Esophagus muscularis mucosa (tissue), 4 donors: Measurements from ENCODE around the gene HGS. TPM values are rescaled to one million over a fixed set of nuclear protein-coding genes. Genes with fewer than 3 reads are reported as not detected.

Source experiments
- DNase-seq: peaks from one replicate; pipeline ENCODE4 v3.0.0-alpha.2; 2017; ENCODE audit errors: extremely low spot score
- H3K27ac ChIP-seq, 4 donors: fragments of 200-600 bp; sonication (generic); replicated peaks in 1 of 4; 1 replicate in 3 of 4; 2 replicates in 1 of 4; pipeline ENCODE4 v1.5.1; 2016 to 2019; ENCODE audit warnings: mild to moderate bottlenecking in 1 of 4
- H3K27me3 ChIP-seq, 4 donors: fragments of 200-600 bp; sonication (generic); one replicate each; pipeline versions ENCODE4 v1.5.1 to v1.6.0; 2016 to 2019
- H3K36me3 ChIP-seq, 4 donors: fragments of 200-600 bp; sonication (generic); one replicate each; pipeline ENCODE4 v1.5.1; 2016 to 2019
- H3K4me1 ChIP-seq, 4 donors: fragments of 200-600 bp; sonication (generic); one replicate each; pipeline ENCODE4 v1.5.1; 2016 to 2019
- H3K4me3 ChIP-seq, 4 donors: fragments of 200-600 bp; sonication (generic); 1 replicate in 2 of 4; 2 replicates in 2 of 4; pipeline ENCODE4 v1.5.1; 2016 to 2019; ENCODE audit warnings: mild to moderate bottlenecking in 4 of 4, moderate library complexity in 1 of 4
- H3K9me3 ChIP-seq, 4 donors: fragments of 200-600 bp; sonication (generic); 1 replicate in 3 of 4; 2 replicates in 1 of 4; pipeline ENCODE4 v1.5.1; 2016 to 2019
- CTCF ChIP-seq, 3 experiments: fragments of 200-600 bp in 2 of 3; fragments of 450-650 bp in 1 of 3; sonication (generic) in 2 of 3; IDR thresholded peaks; one replicate each; pipeline ENCODE4 v1.5.1; 2017 to 2019; ENCODE audit warnings: antibody characterized with exemption in 3 of 3, mild to moderate bottlenecking in 2 of 3, moderate library complexity in 1 of 3
- EP300 ChIP-seq: sonication (generic); formaldehyde crosslinking; IDR thresholded peaks from one replicate; pipeline ENCODE4 v1.6.1; 2017; ENCODE audit warnings: antibody characterized with exemption
- POLR2A ChIP-seq: fragments of 450-650 bp; IDR thresholded peaks from one replicate; pipeline ENCODE4 v1.6.1; 2017; ENCODE audit warnings: antibody characterized with exemption, moderate library complexity, mild to moderate bottlenecking, low read depth
- POLR2AphosphoS5 ChIP-seq, 2 donors: sonication (generic); formaldehyde crosslinking; IDR thresholded peaks; one replicate each; pipeline ENCODE4 v1.6.1; 2017; ENCODE audit warnings: antibody characterized with exemption in 2 of 2
- WGBS: methylation state at CpG from one replicate; pipeline ENCODE4 v1.1.5; 2018; 5-methylcytosine and 5-hydroxymethylcytosine counted together
- intact Hi-C: fragments of 100-400 bp; cut with DNase I; formaldehyde crosslinking; loops from one replicate; pipeline ENCODE4 v1.15.1; 2023
- total RNA-seq, 4 donors: library from RNA; depleted of rRNA; stranded (reverse); fragments of >200 nt; gene quantifications; one replicate each; pipeline versions ENCODE4 v1.1.0 to v1.2.1, GENCODE V29; 2016

HGS gene
- total RNA-seq, 4 donors from 2014 or later = 47.8 to 99.1 (median 65.5) TPM

DNA sequence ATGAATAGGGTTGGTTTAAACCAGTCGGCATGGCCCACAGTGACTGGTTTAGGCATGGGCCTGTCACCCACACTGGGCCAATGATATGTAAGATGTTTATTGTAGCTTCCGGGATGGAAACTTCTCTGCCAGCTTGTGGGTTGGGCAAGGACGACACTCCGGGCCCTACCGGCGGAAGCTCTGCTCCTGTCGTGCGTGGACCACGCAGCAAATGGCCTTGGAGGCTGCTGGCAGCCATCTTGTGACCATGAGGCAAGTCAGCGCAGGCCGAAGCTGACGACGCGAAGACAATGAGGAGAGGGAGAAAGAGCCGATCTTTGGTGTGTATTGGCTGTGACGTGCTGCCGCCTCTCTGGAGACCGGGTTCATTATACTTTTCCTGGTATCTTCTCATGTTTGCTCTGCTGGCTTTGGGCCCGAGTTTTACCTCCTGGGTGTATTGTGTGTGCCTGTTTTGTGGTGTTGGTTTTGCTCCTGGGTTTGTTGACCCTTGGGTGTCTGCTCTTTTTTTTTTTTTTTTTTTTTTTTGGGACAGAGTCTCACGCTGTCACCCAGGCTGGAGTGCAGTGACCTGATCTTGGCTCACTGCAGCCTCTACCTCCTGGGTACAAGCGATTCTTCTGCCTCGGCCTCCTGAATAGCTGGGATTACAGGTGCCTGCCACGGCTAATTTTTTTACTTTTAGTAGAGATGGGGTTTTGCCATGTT is 43.7 kb downstream of the HGS start:
- DNase-seq = no peak
- H3K4me3 ChIP-seq = no peak overlapping the region
- H3K9me3 ChIP-seq = no peaks in the 10 kb centered on the region
- intact Hi-C loops = no loop called here
- TF ChIP-seq CTCF (IDR thresholded peaks at IDR 0.05) = no peak
- no peak for TF ChIP-seq POLR2AphosphoS5 (IDR thresholded peaks at IDR 0.05)
- TF ChIP-seq POLR2A = no peak
- TF ChIP-seq EP300 = no peak
- H3K36me3 ChIP-seq = no peaks in the 10 kb centered on the region
- H3K4me1 ChIP-seq = peaks cover 7 to 13% (median 9%) of the 10 kb centered on the region in 4 donors
- 90% methylated on average over 23 of the region's 23 CpGs for WGBS
- peaks cover 0 to 83% (median 6%) of the 10 kb centered on the region in 4 donors for H3K27me3 ChIP-seq
- no peak overlapping the region for H3K27ac ChIP-seq

GRCh38 chr17:81733507-81734404 is 49.9 kb downstream of the HGS start:
- intact Hi-C loops = no loop called here
- Histone ChIP-seq H3K27me3 (peaks cover 0 to 84% (median 7%) of the 10 kb centered on the region in 4 donors), H3K4me1 (peaks cover 0 to 10% (median 0%) of the 10 kb centered on the region in 4 donors), H3K36me3 (no peaks in the 10 kb centered on the region), H3K9me3 (no peaks in the 10 kb centered on the region), H3K27ac (no peak overlapping the region), H3K4me3 (no peak overlapping the region)
- peak; percentile 94 for DNase-seq
- TF ChIP-seq POLR2A (no peak), EP300 (no peak), CTCF (IDR thresholded peaks at IDR 0.05) (peak; percentile 76 to 96 (median 87)), POLR2AphosphoS5 (IDR thresholded peaks at IDR 0.05) (peak in 1 of 2 donors; percentile 59)
- WGBS = 29% methylated on average over 20 of the region's 32 CpGs

DNA sequence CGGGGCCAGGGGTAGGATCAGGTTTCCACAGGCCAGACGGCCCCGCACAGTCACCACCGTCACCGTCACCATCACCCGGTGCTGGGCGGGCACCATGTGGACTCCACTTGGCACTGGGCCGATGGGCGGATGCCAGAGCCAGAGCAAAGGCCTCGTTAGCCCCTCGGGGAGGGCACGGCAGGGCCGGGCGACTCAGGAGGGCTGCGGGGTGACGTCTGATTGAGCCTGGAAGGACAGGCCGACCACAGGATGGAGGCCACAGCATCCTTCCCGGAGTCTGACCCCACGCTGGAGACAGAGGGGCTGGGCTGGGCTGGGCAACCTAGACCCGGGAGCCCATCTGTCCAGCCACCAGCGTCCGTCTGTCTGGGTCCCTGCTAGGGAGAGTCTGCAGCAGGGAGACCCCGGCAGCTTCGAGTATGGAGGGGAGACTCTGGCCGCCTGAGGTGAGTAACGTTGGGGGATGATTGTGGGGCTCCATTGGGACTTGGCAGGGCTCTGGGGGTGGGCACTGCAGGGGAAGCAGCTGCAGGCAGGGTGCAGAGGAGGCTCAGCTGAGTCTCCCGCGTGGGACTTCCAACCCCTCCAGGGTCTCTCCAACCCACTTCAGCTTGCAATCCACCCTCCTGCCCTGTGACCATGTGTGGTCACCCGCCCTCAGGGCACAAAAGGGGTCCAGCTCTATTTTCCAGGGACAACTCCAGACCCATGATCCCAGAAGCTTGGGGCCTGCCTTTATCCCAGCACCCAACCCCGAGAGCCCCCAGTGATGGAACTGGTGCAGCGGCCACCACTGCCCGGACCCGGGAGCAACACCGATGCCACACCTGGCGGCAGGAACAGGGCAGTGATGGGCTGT is 50.8 kb downstream of the HGS start:
- Histone ChIP-seq H3K36me3 (no peaks in the 10 kb centered on the region), H3K9me3 (no peaks in the 10 kb centered on the region), H3K27me3 (peaks cover 0 to 79% (median 7%) of the 10 kb centered on the region in 4 donors), H3K4me3 (no peak overlapping the region), H3K27ac (no peak overlapping the region), H3K4me1 (peaks cover 0 to 10% (median 0%) of the 10 kb centered on the region in 4 donors)
- no peak for DNase-seq
- 90% methylated on average over 16 of the region's 35 CpGs for WGBS
- TF ChIP-seq POLR2AphosphoS5 (IDR thresholded peaks at IDR 0.05) (no peak), EP300 (no peak), CTCF (IDR thresholded peaks at IDR 0.05) (no peak), POLR2A (no peak)
- intact Hi-C loops = no loop called here

GRCh38 chr17:81735264-81736102 is 51.7 kb downstream of the HGS start:
- WGBS = 48% methylated on average over 9 of the region's 30 CpGs
- peaks cover 0 to 75% (median 7%) of the 10 kb centered on the region in 4 donors for H3K27me3 ChIP-seq
- intact Hi-C loops = no loop called here
- H3K27ac ChIP-seq = no peak overlapping the region
- peaks cover 0 to 11% (median 0%) of the 10 kb centered on the region in 4 donors for H3K4me1 ChIP-seq
- no peaks in the 10 kb centered on the region for H3K9me3 ChIP-seq
- H3K4me3 ChIP-seq = no peak overlapping the region
- no peaks in the 10 kb centered on the region for H3K36me3 ChIP-seq
- DNase-seq = no peak
- no peak for TF ChIP-seq POLR2AphosphoS5 (IDR thresholded peaks at IDR 0.05)
- no peak for TF ChIP-seq CTCF (IDR thresholded peaks at IDR 0.05)
- no peak for TF ChIP-seq POLR2A
- TF ChIP-seq EP300 = no peak
